Heart left ventricle (tissue), 16 donors: ENCODE data around the gene CCDC69. TPM values are rescaled to one million over a fixed set of nuclear protein-coding genes. Genes with fewer than 3 reads are reported as not detected.

Source experiments
- ATAC-seq, 4 donors: fragments of 200-7000 bp; cut with Tn5 transposase; one replicate each; pipeline ENCODE4 v1.9.1; 2020 to 2022; ENCODE audit warnings: moderate library complexity in 4 of 4, mild to moderate bottlenecking in 3 of 4, moderate number of reproducible peaks in 1 of 4
- DNase-seq, 5 donors: peaks; one replicate each; pipeline ENCODE4 v3.0.0-alpha.2; 2020
- H3K27ac ChIP-seq, 12 donors: fragments of 200-600 bp; sonication (generic) in 4 of 12; one replicate each; pipeline versions ENCODE4 v1.5.0 to v1.8.0; 2016 to 2022; ENCODE audit warnings: mild to moderate bottlenecking in 2 of 12
- H3K27me3 ChIP-seq, 9 donors: fragments of 200-600 bp; sonication (generic) in 2 of 9; one replicate each; pipeline versions ENCODE4 v1.5.1 to v1.8.0; 2016 to 2022; ENCODE audit warnings: mild to moderate bottlenecking in 3 of 9
- H3K36me3 ChIP-seq, 9 donors: fragments of 200-600 bp; sonication (generic) in 2 of 9; one replicate each; pipeline versions ENCODE4 v1.5.0 to v1.8.0; 2018 to 2022; ENCODE audit warnings: mild to moderate bottlenecking in 2 of 9
- H3K4me1 ChIP-seq, 12 donors: fragments of 200-600 bp; sonication (generic) in 4 of 12; one replicate each; pipeline versions ENCODE4 v1.5.0 to v1.8.0; 2016 to 2022; ENCODE audit warnings: mild to moderate bottlenecking in 3 of 12
- H3K4me3 ChIP-seq, 12 donors: fragments of 200-600 bp; sonication (generic) in 4 of 12; one replicate each; pipeline versions ENCODE4 v1.5.0 to v1.8.0; 2017 to 2022; ENCODE audit warnings: mild to moderate bottlenecking in 9 of 12, moderate library complexity in 4 of 12
- H3K9me3 ChIP-seq, 12 donors: fragments of 200-600 bp; sonication (generic) in 4 of 12; one replicate each; pipeline versions ENCODE4 v1.5.0 to v1.8.0; 2016 to 2022; ENCODE audit warnings: mild to moderate bottlenecking in 1 of 12
- POLR2A ChIP-seq, 2 donors: fragments of 450-650 bp; IDR thresholded peaks; one replicate each; pipeline ENCODE4 v1.6.1; 2017; ENCODE audit warnings: antibody characterized with exemption in 2 of 2, mild to moderate bottlenecking in 2 of 2, moderate library complexity in 2 of 2
- WGBS, 4 donors: extraction: QIAGEN DNeasy Blood & Tissue Kit in 2 of 4; methylation state at CpG; one replicate each; pipeline versions ENCODE4 v1.1.5 to v1.1.7; 2013 to 2018; 5-methylcytosine and 5-hydroxymethylcytosine counted together
- intact Hi-C, 10 donors: fragments of 100-400 bp; cut with DNase I; formaldehyde crosslinking; loops; one replicate each; pipeline versions ENCODE4 v1.11.1 to v1.14.2; 2022
- polyA plus RNA-seq, 2 donors: library from polyadenylated mRNA; stranded (reverse); fragments of 200-250 nt; gene quantifications; one replicate each; pipeline ENCODE4 v1.2.3, GENCODE V29; 2013
- total RNA-seq, 9 donors: library from RNA; depleted of rRNA in 2 of 9; stranded (reverse); fragments of >200 nt in 2 of 9; fragmentation: NEBNext Ultra II Directional in 3 of 9; extraction: Animal tissue kit (Norgen Biotek cat#: 25700) in 3 of 9; gene quantifications; one replicate each; pipeline versions ENCODE4 v1.1.0 to v1.2.4, GENCODE V29; 2016 to 2023
- TF ChIP-seq, protein P1 (sequence below), 12 donors: fragments of 200-600 bp; sonication (generic) in 4 of 12; IDR thresholded peaks; one replicate each; pipeline versions ENCODE4 v1.5.0 to v1.8.0; 2018 to 2022; ENCODE audit warnings: antibody characterized with exemption in 12 of 12, mild to moderate bottlenecking in 5 of 12
- donor health status: ischemic (EF 13 %, LVEDD 7.1; RV severe dilation, severe dysfunction).
- donor health status: healthy with polysubstance abuse.
- donor health status: DM: no; HTN: yes; CAD: no.
- donor health status: DM: no; HTN: no; CAD: no.
- donor health status: ischemic (EF 25% LVEDD 6.9; RV normal size, moderate dysfunction).
- donor health status: ischemic (EF 25% LVEDD 5.7; RV mildly dilated, moderate dysfunction).
- donor health status: healthy.
- donor health status: DM: yes; HTN: yes; CAD: no.
- donor health status: ischemic (EF 35%, LVEDD 5.7; RV mildly dilated, moderate dysfunction).
- donor health status: nonischemic (EF 11% LVEDD 7.7; RV severe dilation, severe dysfunction).
- donor health status: DM: yes; HTN: yes; CAD: no.
- donor health status: PGD.
- donor health status: ischemic (EF 29% LVEDD 5.4; RV normal size, mild dysfunction).
- donor health status: nonischemic (EF 23%, LVEDD 6.1; RV moderate dilation, normal function).

Gene CCDC69
- total and polyA plus RNA-seq, 11 donors, result 82.5 to 245 (median 119) TPM

DNA sequence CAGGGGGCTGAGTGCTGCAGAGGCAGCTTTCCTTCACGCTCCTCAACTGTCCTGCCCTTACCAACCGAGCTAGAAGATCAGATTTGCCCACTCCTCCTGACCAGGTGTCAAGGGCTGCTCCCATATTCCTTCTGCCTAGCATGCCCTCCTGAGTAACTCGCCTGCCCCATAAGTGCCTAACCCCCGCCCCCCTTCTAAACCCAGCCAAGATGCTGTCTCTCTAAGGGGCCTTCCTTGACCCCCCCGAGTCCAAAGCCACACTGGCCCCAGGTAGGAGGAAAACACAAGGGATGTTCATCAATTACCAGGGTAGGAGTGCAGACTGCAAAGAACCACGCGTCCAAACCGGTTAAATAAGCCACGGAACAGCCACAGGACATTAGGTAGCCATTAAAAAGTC, 4.8 kb downstream of the CCDC69 start:
- 89 to 93% (median 91%) methylated on average over 9 of the region's 9 CpGs for WGBS, 4 donors
- Histone ChIP-seq H3K9me3 (no peaks in the 10 kb centered on the region), H3K27me3 (no peaks in the 10 kb centered on the region), H3K4me3 (no peak overlapping the region), H3K27ac (peak overlapping the region in 3 of 12 donors; percentile 17 to 93 (median 42)), H3K4me1 (peaks cover 21 to 91% (median 68%) of the 10 kb centered on the region in 12 donors), H3K36me3 (peaks cover 0 to 6% (median 0%) of the 10 kb centered on the region in 9 donors)
- TF ChIP-seq POLR2A (IDR thresholded peaks at IDR 0.05), result no peak
- TF ChIP-seq, protein P1, sequence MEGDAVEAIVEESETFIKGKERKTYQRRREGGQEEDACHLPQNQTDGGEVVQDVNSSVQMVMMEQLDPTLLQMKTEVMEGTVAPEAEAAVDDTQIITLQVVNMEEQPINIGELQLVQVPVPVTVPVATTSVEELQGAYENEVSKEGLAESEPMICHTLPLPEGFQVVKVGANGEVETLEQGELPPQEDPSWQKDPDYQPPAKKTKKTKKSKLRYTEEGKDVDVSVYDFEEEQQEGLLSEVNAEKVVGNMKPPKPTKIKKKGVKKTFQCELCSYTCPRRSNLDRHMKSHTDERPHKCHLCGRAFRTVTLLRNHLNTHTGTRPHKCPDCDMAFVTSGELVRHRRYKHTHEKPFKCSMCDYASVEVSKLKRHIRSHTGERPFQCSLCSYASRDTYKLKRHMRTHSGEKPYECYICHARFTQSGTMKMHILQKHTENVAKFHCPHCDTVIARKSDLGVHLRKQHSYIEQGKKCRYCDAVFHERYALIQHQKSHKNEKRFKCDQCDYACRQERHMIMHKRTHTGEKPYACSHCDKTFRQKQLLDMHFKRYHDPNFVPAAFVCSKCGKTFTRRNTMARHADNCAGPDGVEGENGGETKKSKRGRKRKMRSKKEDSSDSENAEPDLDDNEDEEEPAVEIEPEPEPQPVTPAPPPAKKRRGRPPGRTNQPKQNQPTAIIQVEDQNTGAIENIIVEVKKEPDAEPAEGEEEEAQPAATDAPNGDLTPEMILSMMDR (IDR thresholded peaks at IDR 0.05), result no peak
- no peak for ATAC-seq
- no peak for DNase-seq
- intact Hi-C loops, result no loop called here

DNA sequence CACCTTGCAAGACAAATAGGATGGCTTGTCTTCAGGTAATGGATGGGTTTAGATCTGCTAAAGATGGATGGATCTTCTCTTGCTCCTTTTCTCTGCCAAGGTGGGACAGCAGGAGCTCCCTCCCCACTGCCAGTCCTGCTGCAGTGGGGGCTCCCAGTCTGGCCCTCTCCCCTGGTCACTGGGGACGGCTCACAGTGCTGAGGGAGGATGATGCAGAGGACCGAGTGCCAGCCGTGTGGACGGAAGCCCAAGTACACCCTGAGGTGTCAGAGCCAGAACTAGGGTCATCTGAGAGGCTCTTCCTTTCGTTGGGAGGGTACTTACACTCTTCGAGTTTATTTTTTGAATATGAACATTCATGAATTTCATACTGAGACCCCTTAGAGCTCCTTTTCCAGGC, 5.7 kb downstream of the CCDC69 start:
- TF ChIP-seq POLR2A (IDR thresholded peaks at IDR 0.05), result no peak
- TF ChIP-seq, protein P1 (IDR thresholded peaks at IDR 0.05), result no peak
- H3K4me3 ChIP-seq, result no peak overlapping the region
- intact Hi-C loops, result no loop called here
- ATAC-seq, result no peak
- H3K9me3 ChIP-seq, result no peaks in the 10 kb centered on the region
- WGBS, 4 donors, result 24 to 36% (median 33%) methylated on average over 6 of the region's 6 CpGs
- H3K36me3 ChIP-seq, result peaks cover 0 to 6% (median 0%) of the 10 kb centered on the region in 9 donors
- no peaks in the 10 kb centered on the region for H3K27me3 ChIP-seq
- H3K4me1 ChIP-seq, result peaks cover 25 to 97% (median 76%) of the 10 kb centered on the region in 12 donors
- peak overlapping the region in 8 of 12 donors; percentile 5 to 98 (median 36) for H3K27ac ChIP-seq
- no peak for DNase-seq

DNA sequence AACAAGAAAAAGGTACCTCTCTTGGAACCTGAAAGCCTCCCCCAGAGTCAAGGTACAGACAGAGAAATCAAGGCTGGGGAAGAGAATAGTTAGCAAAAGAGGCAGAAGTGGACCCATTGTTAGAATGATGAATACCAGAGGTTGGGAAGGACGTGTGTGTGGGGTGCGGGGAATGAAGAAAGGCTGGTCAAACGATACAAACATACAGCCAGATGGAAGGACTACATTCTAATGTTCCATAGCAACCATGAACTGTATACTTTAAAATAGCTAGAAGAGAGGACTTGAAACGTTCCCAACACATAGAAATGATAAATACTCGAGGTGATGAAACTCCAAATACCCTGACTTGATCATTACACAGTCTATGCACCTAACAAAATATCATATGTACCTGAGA, 7.1 kb downstream of the CCDC69 start:
- DNase-seq, result no peak
- intact Hi-C loops, result no loop called here
- Histone ChIP-seq H3K27ac (peak overlapping the region in 4 of 12 donors; percentile 18 to 98 (median 68)), H3K9me3 (no peaks in the 10 kb centered on the region), H3K4me1 (peaks cover 23 to 97% (median 74%) of the 10 kb centered on the region in 12 donors), H3K27me3 (no peaks in the 10 kb centered on the region), H3K4me3 (no peak overlapping the region), H3K36me3 (peaks cover 0 to 6% (median 0%) of the 10 kb centered on the region in 9 donors)
- WGBS, 4 donors, result 67 to 72% (median 69%) methylated on average over 5 of the region's 5 CpGs
- no peak for TF ChIP-seq POLR2A (IDR thresholded peaks at IDR 0.05)
- TF ChIP-seq, protein P1 (IDR thresholded peaks at IDR 0.05), result no peak
- no peak for ATAC-seq

DNA sequence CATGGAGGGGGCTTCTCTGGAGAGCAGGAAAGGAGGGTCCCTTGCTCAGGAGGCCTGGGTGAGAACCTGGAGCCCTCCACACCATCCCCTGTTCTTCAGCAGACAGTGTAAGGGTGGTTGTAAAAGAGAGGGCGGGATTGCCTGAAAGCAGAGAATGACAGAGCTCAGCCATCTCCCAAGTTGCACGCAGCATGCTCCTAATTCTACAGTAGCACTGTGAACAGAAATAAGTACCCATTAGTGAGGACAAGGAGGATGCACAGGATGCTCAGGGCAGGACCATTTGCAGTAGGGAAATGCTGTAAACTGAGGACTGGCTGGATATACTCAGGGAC, 8.4 kb downstream of the CCDC69 start:
- H3K4me1 ChIP-seq, result peaks cover 19 to 97% (median 74%) of the 10 kb centered on the region in 12 donors
- H3K27ac ChIP-seq, result peak overlapping the region in 10 of 12 donors; percentile 79 to 98 (median 85)
- 83 to 93% (median 85%) methylated on average over 2 of the region's 2 CpGs for WGBS, 4 donors
- TF ChIP-seq POLR2A (IDR thresholded peaks at IDR 0.05), result no peak
- TF ChIP-seq, protein P1 (IDR thresholded peaks at IDR 0.05), result no peak
- ATAC-seq, result no peak
- H3K27me3 ChIP-seq, result no peaks in the 10 kb centered on the region
- H3K4me3 ChIP-seq, result peak overlapping the region in 1 of 12 donors; percentile 56
- H3K9me3 ChIP-seq, result no peaks in the 10 kb centered on the region
- no peak for DNase-seq
- H3K36me3 ChIP-seq, result peaks cover 0 to 6% (median 0%) of the 10 kb centered on the region in 9 donors
- intact Hi-C loops, result no loop called here
